Nephron (organoid): ENCODE results near the gene DACH2.

Experiments used
- H3K27ac Mint-ChIP-seq, 3 experiments: 2 replicates each; pipeline ENCODE4 v1.8.0; 2020; ENCODE audit warnings: mixed read lengths in 3 of 3, mild to moderate bottlenecking in 2 of 3, moderate library complexity in 1 of 3
- H3K27me3 Mint-ChIP-seq: 2 replicates; pipeline ENCODE4 v1.8.0; 2021; ENCODE audit warnings: low read depth, mild to moderate bottlenecking, moderate library complexity, mixed read lengths
- H3K36me3 Mint-ChIP-seq: 2 replicates; pipeline ENCODE4 v1.8.0; 2020; ENCODE audit warnings: low read depth, mixed read lengths
- H3K4me1 Mint-ChIP-seq: 2 replicates; pipeline ENCODE4 v1.8.0; 2020; ENCODE audit warnings: mixed read lengths
- H3K4me3 Mint-ChIP-seq, 3 experiments: 2 replicates each; pipeline ENCODE4 v1.8.0; 2020; ENCODE audit warnings: mild to moderate bottlenecking in 3 of 3, mixed read lengths in 3 of 3, moderate library complexity in 2 of 3
- H3K9me3 Mint-ChIP-seq: 2 replicates; pipeline ENCODE4 v1.8.0; 2020; ENCODE audit warnings: mixed read lengths
- CTCF ChIP-seq, 3 experiments: fragments of 200-600 bp; sonication (generic); IDR thresholded peaks; one replicate each; pipeline ENCODE4 v1.5.0; 2021; ENCODE audit warnings: antibody characterized with exemption in 3 of 3; ENCODE audit not compliant: unreplicated experiment in 3 of 3

Gene DACH2

GRCh38 chrX:86295293-86295692 is 147.0 kb downstream of the DACH2 start:
- TF ChIP-seq CTCF (IDR thresholded peaks at IDR 0.05; ENCODE audit: unreplicated experiment in 3 of 3) = no peak
- no peak overlapping the region for H3K27ac Mint-ChIP-seq
- H3K27me3 Mint-ChIP-seq = no peaks in the 10 kb centered on the region
- no peak overlapping the region for H3K4me3 Mint-ChIP-seq
- H3K36me3 Mint-ChIP-seq = peaks cover 12% of the 10 kb centered on the region
- no peaks in the 10 kb centered on the region for H3K4me1 Mint-ChIP-seq
- H3K9me3 Mint-ChIP-seq = peaks cover 2% of the 10 kb centered on the region

GRCh38 chrX:86322913-86323312 is 174.7 kb downstream of the DACH2 start:
- Mint-ChIP-seq H3K4me3 (no peak overlapping the region), H3K27ac (no peak overlapping the region), H3K9me3 (peaks cover 44% of the 10 kb centered on the region), H3K4me1 (no peaks in the 10 kb centered on the region), H3K27me3 (no peaks in the 10 kb centered on the region), H3K36me3 (peaks cover 39% of the 10 kb centered on the region)
- TF ChIP-seq CTCF (IDR thresholded peaks at IDR 0.05; ENCODE audit: unreplicated experiment in 3 of 3) = no peak

DNA sequence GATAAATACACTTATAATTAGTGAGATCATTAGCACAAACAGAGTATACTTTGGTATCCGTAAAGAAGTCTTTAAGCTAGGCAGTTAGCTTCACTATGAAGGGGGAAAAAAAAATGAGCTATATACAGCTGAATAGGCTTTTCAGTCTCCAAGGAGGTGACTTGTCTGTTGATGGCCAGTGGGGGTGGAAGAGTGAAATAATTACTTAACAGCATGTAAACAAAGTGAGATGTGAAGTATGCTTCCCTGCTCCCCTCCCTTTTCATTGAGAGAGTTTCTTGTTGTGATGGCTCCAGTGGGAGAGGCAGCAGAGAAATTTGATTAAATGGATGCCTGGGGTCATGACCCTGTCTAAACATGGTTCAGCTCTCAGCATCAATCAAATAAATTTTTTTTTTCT is 180.9 kb downstream of the DACH2 start:
- Mint-ChIP-seq H3K36me3 (peaks cover 14% of the 10 kb centered on the region), H3K27ac (peak overlapping the region; percentile 24 to 88 (median 43)), H3K4me1 (no peaks in the 10 kb centered on the region), H3K27me3 (no peaks in the 10 kb centered on the region), H3K4me3 (no peak overlapping the region), H3K9me3 (peaks cover 7% of the 10 kb centered on the region)
- no peak for TF ChIP-seq CTCF (IDR thresholded peaks at IDR 0.05; ENCODE audit: unreplicated experiment in 3 of 3)

GRCh38 chrX:86348669-86349068 is 200.4 kb downstream of the DACH2 start:
- peaks cover 27% of the 10 kb centered on the region for H3K4me1 Mint-ChIP-seq
- no peak for TF ChIP-seq CTCF (IDR thresholded peaks at IDR 0.05; ENCODE audit: unreplicated experiment in 3 of 3)
- H3K36me3 Mint-ChIP-seq = no peaks in the 10 kb centered on the region
- H3K9me3 Mint-ChIP-seq = no peaks in the 10 kb centered on the region
- no peak overlapping the region for H3K4me3 Mint-ChIP-seq
- no peak overlapping the region for H3K27ac Mint-ChIP-seq
- no peaks in the 10 kb centered on the region for H3K27me3 Mint-ChIP-seq

DNA sequence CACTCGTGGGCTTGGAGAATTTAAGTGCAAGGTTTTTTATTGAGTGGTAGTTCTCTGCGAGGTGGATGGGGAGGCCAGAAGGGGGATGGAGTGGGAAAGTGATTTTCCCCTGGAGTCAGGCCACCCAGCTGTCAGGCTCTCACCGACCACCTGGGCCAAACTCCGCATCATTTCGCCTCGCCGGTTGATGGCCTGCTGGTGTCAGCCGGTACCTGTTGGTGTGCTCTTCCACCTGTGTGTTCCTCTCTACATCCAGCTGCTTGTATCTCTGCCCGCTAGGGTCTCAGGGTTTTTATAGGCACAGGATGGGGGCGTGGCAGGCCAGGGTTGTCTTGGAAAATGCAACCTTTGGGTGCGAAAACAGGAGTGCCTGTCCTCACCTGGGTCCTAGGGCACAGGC is 200.9 kb downstream of the DACH2 start:
- Mint-ChIP-seq H3K9me3 (no peaks in the 10 kb centered on the region), H3K36me3 (no peaks in the 10 kb centered on the region), H3K4me1 (peaks cover 27% of the 10 kb centered on the region), H3K4me3 (no peak overlapping the region), H3K27me3 (no peaks in the 10 kb centered on the region), H3K27ac (no peak overlapping the region)
- TF ChIP-seq CTCF (IDR thresholded peaks at IDR 0.05; ENCODE audit: unreplicated experiment in 3 of 3) = no peak

- no peaks in the 10 kb centered on the region for H3K36me3 Mint-ChIP-seq
- no peak overlapping the region for H3K4me3 Mint-ChIP-seq
- H3K9me3 Mint-ChIP-seq = no peaks in the 10 kb centered on the region
- H3K27me3 Mint-ChIP-seq = no peaks in the 10 kb centered on the region
- peak overlapping the region; percentile 63 to 83 (median 71) for H3K27ac Mint-ChIP-seq
- no peak for TF ChIP-seq CTCF (IDR thresholded peaks at IDR 0.05; ENCODE audit: unreplicated experiment in 3 of 3)
- peaks cover 20% of the 10 kb centered on the region for H3K4me1 Mint-ChIP-seq
These were observed 221.8 kb downstream of the DACH2 start for GRCh38 chrX:86369847-86370630.
